ENCODE measurements around the gene LAMA5. TPM values are rescaled to one million over a fixed set of nuclear protein-coding genes. Genes with fewer than 3 reads are reported as not detected.

LAMA5 gene
- total RNA-seq, 1 donor from 2014 or later: 89.3 TPM

- ATAC-seq: no peak
- DNase-seq (ENCODE audit: missing footprints): peak; percentile 64
- intact Hi-C loops (cut with DNase I): no loop called here
Observed at GRCh38 chr20:62327726-62328495, 39.2 kb downstream of the LAMA5 start.

GRCh38 chr20:62326959-62327725 is 40.0 kb downstream of the LAMA5 start:
- DNase-seq (ENCODE audit: missing footprints) (peak; percentile 33), ATAC-seq (no peak)

GRCh38 chr20:62326559-62326958 is 40.6 kb downstream of the LAMA5 start:
- ATAC-seq (no peak), DNase-seq (ENCODE audit: missing footprints) (peak; percentile 74)
- intact Hi-C loops (cut with DNase I): no loop called here

More at GRCh38 chr20:62326959-62327725, 40.0 kb downstream of the LAMA5 start:
- intact Hi-C loops (cut with DNase I): no loop called here

GRCh38 chr20:62325172-62325905 is 41.8 kb downstream of the LAMA5 start:
- intact Hi-C loops (cut with DNase I): no loop called here

GRCh38 chr20:62323980-62324906 is 42.9 kb downstream of the LAMA5 start:
- no peak for ATAC-seq
- peak; percentile 67 for DNase-seq (ENCODE audit: missing footprints)
- intact Hi-C loops (cut with DNase I): no loop called here

More at GRCh38 chr20:62325172-62325905, 41.8 kb downstream of the LAMA5 start:
- peak; percentile 40 for DNase-seq (ENCODE audit: missing footprints)
- ATAC-seq: no peak

- ATAC-seq: no peak
- intact Hi-C loops (cut with DNase I): no loop called here
Observed at GRCh38 chr20:62323146-62323979, 43.7 kb downstream of the LAMA5 start.

GRCh38 chr20:62322492-62323041 is 44.5 kb downstream of the LAMA5 start:
- intact Hi-C loops (cut with DNase I): no loop called here
- ATAC-seq (no peak), DNase-seq (ENCODE audit: missing footprints) (peak; percentile 33)

More at GRCh38 chr20:62323146-62323979, 43.7 kb downstream of the LAMA5 start:
- DNase-seq (ENCODE audit: missing footprints): peak; percentile 68

- intact Hi-C loops (cut with DNase I): no loop called here
- DNase-seq (ENCODE audit: missing footprints) (peak; percentile 41), ATAC-seq (no peak)
Observed at GRCh38 chr20:62321975-62322374, 45.1 kb downstream of the LAMA5 start.

- intact Hi-C loops (cut with DNase I): no loop called here
- DNase-seq (ENCODE audit: missing footprints) (peak; percentile 37), ATAC-seq (no peak)
Observed at GRCh38 chr20:62321521-62321948, 45.6 kb downstream of the LAMA5 start.

GRCh38 chr20:62320581-62321354 is 46.3 kb downstream of the LAMA5 start:
- ATAC-seq: no peak

GRCh38 chr20:62319346-62319909 is 47.7 kb downstream of the LAMA5 start:
- DNase-seq (ENCODE audit: missing footprints) (peak; percentile 64), ATAC-seq (no peak)
- intact Hi-C loops (cut with DNase I): no loop called here

More at GRCh38 chr20:62320581-62321354, 46.3 kb downstream of the LAMA5 start:
- intact Hi-C loops (cut with DNase I): no loop called here
- peak; percentile 58 for DNase-seq (ENCODE audit: missing footprints)

GRCh38 chr20:62318400-62319345 is 48.4 kb downstream of the LAMA5 start:
- DNase-seq (ENCODE audit: missing footprints) (peak; percentile 57), ATAC-seq (no peak)
- intact Hi-C loops (cut with DNase I): no loop called here

- DNase-seq (ENCODE audit: missing footprints) (peak; percentile 52), ATAC-seq (no peak)
- intact Hi-C loops (cut with DNase I): no loop called here
Observed at GRCh38 chr20:62317167-62317655, 49.9 kb downstream of the LAMA5 start.

GRCh38 chr20:62316331-62317166 is 50.6 kb downstream of the LAMA5 start:
- intact Hi-C loops (cut with DNase I): no loop called here
- DNase-seq (ENCODE audit: missing footprints) (peak; percentile 65), ATAC-seq (no peak)
